Activated CD4-positive, alpha-beta T cell treated with anti-CD3 and anti-CD28 coated beads for 4 hours (primary cell): Measurements from ENCODE around the gene OR7G2.

Source experiments
- DNase-seq, 2 donors: peaks; one replicate each; pipeline ENCODE4 v3.0.0-alpha.2; 2020

OR7G2 gene

GRCh38 chr19:9107375-9107774 lies at the start of gene OR7G2:
Gene OR7G2, minus strand, starts transcription at chr19:9107475. Its CDS starts 4,232 bp downstream, at chr19:9103243.
- no peak for DNase-seq

- DNase-seq = no peak
These were observed 49.0 kb upstream of the OR7G2 start for GRCh38 chr19:9156304-9156703.

GRCh38 chr19:9155591-9155990 lies 48.3 kb upstream of the OR7G2 start:
- no peak for DNase-seq

- DNase-seq = no peak
These were observed 44.1 kb upstream of the OR7G2 start for GRCh38 chr19:9151367-9151766.

GRCh38 chr19:9150650-9151049 lies 43.4 kb upstream of the OR7G2 start:
- no peak for DNase-seq

GRCh38 chr19:9149997-9150396 lies 42.7 kb upstream of the OR7G2 start:
- no peak for DNase-seq

- DNase-seq = no peak
These were observed 41.4 kb upstream of the OR7G2 start for GRCh38 chr19:9148697-9149096.

GRCh38 chr19:9146882-9147281 lies 39.6 kb upstream of the OR7G2 start:
- DNase-seq = no peak

- no peak for DNase-seq
These were observed 37.6 kb upstream of the OR7G2 start for GRCh38 chr19:9144920-9145319.

- DNase-seq = peak; percentile 88 to 91
These were observed 33.0 kb upstream of the OR7G2 start, which contains the start of gene ZNF317 for GRCh38 chr19:9140159-9140874. Gene ZNF317, plus strand, starts transcription at chr19:9140397. Its CDS starts 15,620 bp downstream, at chr19:9156017.

- no peak for DNase-seq
These were observed 32.4 kb upstream of the OR7G2 start for GRCh38 chr19:9139609-9140158.

GRCh38 chr19:9132422-9132821 lies 25.1 kb upstream of the OR7G2 start:
- DNase-seq = no peak

GRCh38 chr19:9130965-9131364 lies 23.7 kb upstream of the OR7G2 start:
- no peak for DNase-seq

GRCh38 chr19:9128171-9128570 lies 20.9 kb upstream of the OR7G2 start:
- no peak for DNase-seq

- no peak for DNase-seq
These were observed 19.7 kb upstream of the OR7G2 start, which contains the start of gene OR7G3 for GRCh38 chr19:9126900-9127405. Gene OR7G3, minus strand, starts transcription at chr19:9126950. Its CDS starts 0 bp downstream, at chr19:9126950.

GRCh38 chr19:9116547-9116946 lies 9.3 kb upstream of the OR7G2 start:
- DNase-seq = no peak

GRCh38 chr19:9115307-9115813 lies 8.1 kb upstream of the OR7G2 start, which contains the start of gene OR7G1:
Gene OR7G1, minus strand, starts transcription at chr19:9115763. Its CDS starts 0 bp downstream, at chr19:9115763.
- DNase-seq = no peak

GRCh38 chr19:9109959-9110358 lies 2.7 kb upstream of the OR7G2 start:
- no peak for DNase-seq

- no peak for DNase-seq
These were observed 20.5 kb downstream of the OR7G2 start, which contains the start of gene OR1M1 for GRCh38 chr19:9086761-9087160. Gene OR1M1, plus strand, starts transcription at chr19:9087061. Its CDS starts 6,184 bp downstream, at chr19:9093245.

GRCh38 chr19:9078651-9079050 lies 28.6 kb downstream of the OR7G2 start:
- DNase-seq = no peak

GRCh38 chr19:9076901-9077300 lies 30.4 kb downstream of the OR7G2 start:
- no peak for DNase-seq

GRCh38 chr19:9075064-9075949 lies 32.0 kb downstream of the OR7G2 start:
- no peak for DNase-seq

GRCh38 chr19:9073806-9074205 lies 33.5 kb downstream of the OR7G2 start:
- no peak for DNase-seq
